Stimulated activated CD4-positive, alpha-beta T cell treated with anti-CD3 and anti-CD28 coated beads, Interleukin-2, amount 100 ng/mL, for 48 hours (primary cell): ENCODE data around the gene ALDH3A2.
"Not testable (repeated sequence)": the region's sequence is repeated elsewhere in the genome, so short reads cannot be mapped to it uniquely, and the experiment has no call there.

Experiments
- DNase-seq, 2 donors: peaks; one replicate each; pipeline ENCODE4 v3.0.0-alpha.2; 2020

ALDH3A2 gene

GRCh38 chr17:19651451-19652238 lies 3.1 kb downstream of the ALDH3A2 start:
- no peak for DNase-seq

- no peak for DNase-seq
Measured at GRCh38 chr17:19652595-19652994, 4.0 kb downstream of the ALDH3A2 start.

- no peak for DNase-seq
Measured at GRCh38 chr17:19654342-19654886, 5.9 kb downstream of the ALDH3A2 start.

GRCh38 chr17:19654896-19655295 lies 6.3 kb downstream of the ALDH3A2 start:
- no peak for DNase-seq

- no peak for DNase-seq
Measured at GRCh38 chr17:19656336-19656735, 7.8 kb downstream of the ALDH3A2 start.

DNA sequence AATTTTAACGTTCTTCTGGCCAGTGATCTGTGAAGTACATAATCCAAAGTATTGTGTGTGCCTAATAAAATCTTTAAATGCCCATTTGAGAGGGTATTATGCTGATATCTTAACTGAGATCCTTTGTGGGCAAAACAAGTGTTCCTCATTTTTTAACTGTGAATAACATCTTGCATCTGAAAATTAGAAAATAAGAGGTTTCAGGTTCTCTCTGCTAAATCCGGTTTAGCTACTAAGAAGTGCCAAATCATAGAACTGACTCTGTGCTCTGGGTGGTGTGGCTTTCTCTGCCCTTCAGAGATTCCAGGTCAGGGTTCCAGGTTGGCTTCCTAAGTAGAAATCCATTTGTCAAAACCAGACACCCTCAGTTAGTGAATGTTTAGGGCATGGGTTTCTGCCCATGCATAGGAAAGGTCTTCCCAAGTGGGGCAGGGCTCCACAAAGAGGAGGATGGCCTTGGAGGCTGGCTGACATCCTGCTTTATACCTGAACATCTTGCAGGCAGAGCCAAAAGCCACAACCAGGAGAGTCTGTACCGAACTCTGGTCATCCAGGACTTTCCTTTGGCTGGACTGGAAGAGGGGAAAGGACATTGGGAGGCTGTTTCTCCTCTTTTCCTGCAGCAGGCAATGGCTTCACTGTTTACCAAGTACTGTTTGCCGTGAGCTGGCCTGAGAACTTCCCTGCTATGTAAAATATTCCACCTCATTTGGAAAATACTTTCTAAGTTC lies 8.5 kb downstream of the ALDH3A2 start:
- no peak for DNase-seq

DNA sequence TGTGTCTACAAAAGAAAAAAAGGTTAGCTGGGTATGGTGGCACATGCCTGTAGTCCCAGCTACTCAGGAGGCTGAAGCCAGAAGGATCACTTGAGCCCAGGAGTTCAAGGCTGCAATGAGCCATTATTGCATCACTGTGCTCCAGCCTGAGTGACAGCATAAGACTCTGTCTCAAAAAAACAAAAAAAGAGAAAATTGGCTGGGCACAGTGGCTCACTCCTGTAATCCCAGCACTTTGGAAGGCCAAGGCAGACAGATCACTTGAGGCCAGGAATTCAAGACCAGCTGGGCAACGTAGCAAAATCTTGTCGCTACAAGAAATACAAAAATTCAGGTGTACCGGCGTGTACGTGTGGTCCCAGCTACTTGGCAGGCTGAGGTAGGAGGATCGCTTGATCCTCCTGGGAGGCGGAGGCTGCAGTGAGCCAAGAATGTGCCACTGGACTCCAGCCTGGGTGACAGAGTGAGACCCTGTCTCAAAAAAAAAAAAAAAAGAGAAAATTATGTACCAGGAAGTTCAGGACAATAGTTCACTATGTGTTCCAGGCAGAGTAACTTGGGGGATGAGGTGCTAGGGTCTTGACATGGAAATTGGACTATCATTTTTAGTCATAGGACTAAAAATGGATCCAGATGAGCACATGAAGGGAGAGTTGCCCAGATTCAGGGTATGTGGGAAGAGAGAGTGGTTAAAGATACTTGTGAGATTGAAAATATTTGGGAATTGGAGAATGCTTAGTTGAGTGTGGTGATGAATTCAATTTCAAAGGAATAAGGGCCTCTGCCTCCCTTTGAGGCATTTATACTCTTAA lies 11.0 kb downstream of the ALDH3A2 start:
- DNase-seq, result no peak

DNA sequence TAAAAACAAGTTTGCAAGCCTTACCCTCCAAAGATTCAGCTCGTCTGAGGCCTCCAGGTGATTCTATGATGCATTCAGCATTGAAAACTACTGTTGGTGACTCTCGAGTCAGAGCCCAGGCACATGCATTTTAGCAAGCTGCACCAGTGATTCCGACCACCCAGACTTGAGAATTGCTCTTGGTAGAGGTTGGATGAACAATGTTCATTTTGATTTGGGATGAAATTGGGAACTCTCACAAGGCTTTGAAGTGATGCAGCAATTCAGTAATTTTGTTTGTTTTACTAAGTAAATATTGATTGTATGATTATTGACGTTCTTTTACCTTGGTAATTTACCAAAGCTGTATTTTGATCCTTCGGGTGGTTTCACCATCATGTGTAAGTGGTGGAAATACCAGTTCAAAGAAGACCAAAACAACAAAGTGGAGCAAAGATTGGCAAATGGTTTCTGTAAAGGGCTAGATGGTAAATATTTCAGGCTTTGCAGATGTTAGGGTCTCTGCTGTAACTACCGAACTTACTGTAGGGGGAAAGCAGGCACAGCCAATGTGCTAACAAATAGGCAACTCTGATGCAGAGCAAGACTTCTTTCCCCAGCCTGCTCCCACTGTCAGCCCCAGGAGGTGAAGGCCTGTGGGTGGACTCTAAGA lies 11.8 kb downstream of the ALDH3A2 start:
- DNase-seq, result no peak

GRCh38 chr17:19661121-19661520 lies 12.6 kb downstream of the ALDH3A2 start:
- DNase-seq, result no peak

GRCh38 chr17:19663097-19663496 lies 14.5 kb downstream of the ALDH3A2 start:
- no peak for DNase-seq

DNA sequence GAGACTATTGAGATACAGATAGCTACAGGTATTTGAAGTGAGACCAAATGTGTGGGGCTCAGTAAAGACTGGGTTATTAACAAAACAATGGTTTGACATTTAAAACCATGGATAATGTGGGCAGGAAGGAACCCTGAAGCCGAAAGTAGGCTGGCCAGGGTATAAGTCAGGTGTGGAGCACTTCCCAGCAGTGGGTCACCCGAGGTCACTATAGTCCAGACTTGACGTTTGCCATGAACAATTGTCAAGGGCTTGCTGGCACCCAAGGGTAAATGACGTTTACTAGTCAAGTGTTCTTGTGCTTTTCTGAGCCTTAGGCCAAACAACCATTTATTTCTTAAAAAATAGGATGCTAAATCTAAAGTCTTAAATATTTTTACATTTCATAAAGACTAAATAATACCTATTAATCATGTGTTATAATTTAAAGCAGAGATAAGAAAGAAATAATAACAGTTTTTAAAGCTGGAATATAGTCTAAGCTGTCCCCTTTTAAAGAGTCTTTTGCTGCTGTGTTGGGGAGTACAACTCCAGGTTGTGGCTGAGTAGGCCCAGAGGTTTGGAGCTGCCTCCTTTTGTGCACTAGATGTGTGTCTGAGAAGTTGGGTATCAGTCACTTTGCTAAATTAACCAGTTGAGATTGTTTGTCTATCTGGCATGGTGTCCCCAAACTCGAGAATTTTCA lies 15.7 kb downstream of the ALDH3A2 start:
- DNase-seq, result no peak

DNA sequence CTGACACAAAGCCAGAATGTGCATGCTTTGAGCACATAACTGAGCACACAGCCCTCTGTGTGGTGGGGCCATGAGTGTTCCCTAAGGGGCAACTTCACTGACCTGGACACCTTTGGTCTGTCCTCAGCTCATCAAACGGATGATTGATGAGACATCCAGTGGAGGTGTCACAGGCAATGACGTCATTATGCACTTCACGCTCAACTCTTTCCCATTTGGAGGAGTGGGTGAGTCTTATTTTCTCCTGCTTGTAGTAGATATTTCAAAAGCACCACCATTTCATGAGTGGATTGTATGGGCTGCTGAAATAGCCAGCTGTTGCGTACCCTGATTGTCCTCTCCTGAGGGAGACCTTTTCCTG lies 16.2 kb downstream of the ALDH3A2 start:
- no peak for DNase-seq

- not testable (repeated sequence) for DNase-seq
Measured at GRCh38 chr17:19669680-19670079, 21.1 kb downstream of the ALDH3A2 start.

DNA sequence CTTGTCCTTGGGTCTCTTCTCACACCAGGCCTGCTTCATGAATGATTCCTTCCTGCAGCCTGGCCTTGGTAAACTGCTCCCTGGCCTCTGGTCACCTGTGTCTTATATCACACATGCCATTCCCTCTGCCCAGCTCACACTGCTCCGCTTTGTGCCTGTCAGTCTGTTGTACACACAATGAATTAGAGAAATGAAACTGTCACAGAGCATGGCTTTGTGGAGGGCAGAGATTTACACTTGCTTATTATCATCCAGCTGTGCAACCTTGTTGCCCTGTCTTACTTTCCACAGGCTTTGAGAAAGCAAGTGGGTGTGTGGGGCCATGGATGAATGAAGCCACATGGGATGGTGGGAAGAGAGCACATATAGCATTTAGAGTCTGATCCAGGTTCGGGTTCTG lies 22.4 kb downstream of the ALDH3A2 start:
- no peak for DNase-seq

- DNase-seq, result no peak
Measured at GRCh38 chr17:19671433-19671832, 22.9 kb downstream of the ALDH3A2 start.

DNA sequence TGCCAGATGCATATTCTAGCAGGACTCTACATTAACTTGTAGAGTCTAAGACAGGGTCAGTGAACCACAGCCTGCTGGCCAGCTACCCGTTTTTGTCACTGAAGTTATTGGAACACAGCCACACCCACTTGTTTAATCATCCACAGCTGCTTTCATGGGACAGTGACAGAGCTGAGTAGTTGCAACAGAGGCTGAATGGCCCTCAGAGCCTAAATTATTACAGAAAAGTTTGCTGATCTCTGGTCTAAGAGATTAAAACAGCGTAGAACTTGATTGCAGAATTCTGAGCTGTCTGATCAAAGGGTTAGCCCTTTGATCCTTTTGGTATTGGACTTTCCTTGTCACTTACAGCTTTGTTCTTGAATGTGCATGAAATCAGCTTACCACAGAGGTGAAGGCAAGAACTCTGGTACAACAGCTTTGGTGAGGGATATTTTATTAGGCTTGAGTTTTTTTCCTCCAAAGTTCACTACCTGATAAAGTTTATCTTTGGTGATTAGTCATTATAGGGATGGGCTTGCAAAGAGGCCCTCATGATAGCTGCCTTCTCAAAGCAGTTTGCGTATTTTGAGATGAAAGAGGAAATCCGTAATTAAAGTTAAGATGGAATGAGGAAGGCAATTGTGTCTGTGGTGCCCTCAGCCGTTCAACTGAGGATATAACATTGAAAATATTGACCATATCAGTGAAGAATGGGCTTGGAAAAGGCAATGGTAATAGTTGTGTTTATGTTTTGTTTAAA lies 23.6 kb downstream of the ALDH3A2 start:
- no peak for DNase-seq

GRCh38 chr17:19673623-19674022 lies 25.1 kb downstream of the ALDH3A2 start:
- DNase-seq, result no peak

GRCh38 chr17:19676896-19677295 lies 28.3 kb downstream of the ALDH3A2 start:
- no peak for DNase-seq

- no peak for DNase-seq
Measured at GRCh38 chr17:19677736-19678379, 29.3 kb downstream of the ALDH3A2 start.

DNA sequence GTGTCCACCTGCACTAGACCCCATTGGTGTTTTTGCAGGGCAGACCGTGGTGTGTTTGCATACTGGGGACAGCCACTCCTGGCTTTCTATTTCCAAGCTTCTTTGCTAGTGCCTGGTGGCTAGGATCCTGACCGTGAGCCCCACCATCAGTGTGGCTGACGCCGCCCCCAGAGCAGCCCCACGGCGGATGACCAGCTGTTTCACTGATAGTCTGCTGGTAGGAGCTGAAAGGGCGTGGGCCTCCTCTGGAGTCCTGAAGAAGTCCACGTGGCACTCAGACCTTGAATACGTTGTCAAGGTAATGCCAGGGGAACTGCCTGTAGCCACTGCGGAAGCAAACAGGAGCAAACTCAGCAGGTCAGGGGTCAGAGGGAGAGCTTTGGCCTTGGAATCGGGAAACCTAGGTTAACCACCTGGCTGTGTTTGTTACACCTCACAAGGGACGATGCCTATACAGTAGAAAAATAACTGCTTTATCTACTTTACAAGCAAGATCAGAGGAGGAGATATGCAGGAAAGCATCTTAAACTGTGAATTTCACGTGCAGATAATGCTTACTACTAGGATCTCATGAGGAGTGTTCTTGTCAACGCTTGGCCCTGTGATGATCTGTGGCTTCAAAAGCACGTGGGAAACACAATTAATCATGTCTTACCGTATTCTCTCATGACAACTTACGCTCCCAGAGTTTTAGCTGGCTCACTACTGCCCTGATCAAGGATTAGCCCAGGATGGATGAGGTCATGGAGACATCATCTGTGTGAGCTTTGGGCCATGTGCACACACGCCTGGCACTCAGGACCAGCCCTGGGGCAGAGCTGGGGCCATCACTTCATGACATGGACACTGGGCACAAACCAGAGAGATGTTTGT lies 30.3 kb downstream of the ALDH3A2 start:
- no peak for DNase-seq
